Measurements from ENCODE around the gene VPS52.
"Not testable (repeated sequence)": the region's sequence is repeated elsewhere in the genome, so short reads cannot be mapped to it uniquely, and the experiment has no call there.

The VPS52 gene

DNA sequence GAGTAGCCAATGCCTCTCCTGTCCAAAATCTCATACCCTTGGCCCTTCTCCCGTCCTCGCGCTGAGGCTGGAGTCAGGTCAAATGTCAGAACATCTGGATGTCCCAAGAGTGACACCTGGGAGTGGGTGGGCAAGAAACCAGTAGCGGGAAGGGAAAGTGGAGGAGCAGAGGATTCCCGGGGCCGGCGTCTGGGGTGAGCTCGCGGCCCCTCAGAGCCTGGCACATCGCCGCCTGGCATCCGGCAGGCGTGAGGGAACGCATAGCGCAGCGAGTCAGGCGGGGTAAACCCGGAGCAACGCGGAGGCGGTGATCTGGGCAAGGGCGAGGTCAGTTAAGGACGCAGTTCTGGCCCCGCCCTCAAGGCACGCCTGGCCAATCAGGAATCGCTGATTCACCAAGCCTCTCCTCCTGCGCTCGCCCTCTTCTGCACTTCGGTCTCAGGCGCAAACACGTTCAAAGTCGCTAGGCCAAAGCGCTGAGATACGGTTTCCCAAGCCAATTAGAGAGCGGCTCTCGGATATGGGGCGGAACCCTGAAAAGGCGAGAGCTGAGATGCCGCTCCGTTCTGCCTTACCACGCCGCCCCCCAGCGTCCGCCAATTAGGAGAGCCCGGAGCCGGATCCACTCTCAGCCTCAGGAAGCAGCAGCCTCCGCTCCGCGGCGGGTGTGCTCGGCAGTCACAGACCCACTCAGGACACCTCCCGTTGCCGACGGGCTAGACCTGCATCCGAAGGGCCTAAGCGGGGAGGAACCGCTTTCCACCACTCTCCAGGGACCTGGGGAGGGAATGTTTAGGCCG, 22.5 kb downstream of the VPS52 start:
- peak; percentile 99 for DNase-seq

DNA sequence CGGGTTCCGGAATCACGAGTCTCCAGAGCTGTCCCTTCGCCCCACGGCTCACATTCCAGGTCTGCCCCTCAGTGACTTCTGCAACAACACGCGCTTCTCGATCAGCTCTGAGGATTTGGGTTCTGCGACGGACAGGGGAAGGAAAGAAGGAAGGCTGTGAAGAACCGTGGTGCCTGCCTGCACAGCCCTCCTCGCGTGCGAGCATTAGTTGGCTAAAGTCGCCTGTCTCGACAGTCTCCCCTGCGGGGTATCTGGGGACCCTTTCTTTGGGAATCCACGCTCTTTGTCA, 23.1 kb downstream of the VPS52 start:
- DNase-seq: no peak

DNA sequence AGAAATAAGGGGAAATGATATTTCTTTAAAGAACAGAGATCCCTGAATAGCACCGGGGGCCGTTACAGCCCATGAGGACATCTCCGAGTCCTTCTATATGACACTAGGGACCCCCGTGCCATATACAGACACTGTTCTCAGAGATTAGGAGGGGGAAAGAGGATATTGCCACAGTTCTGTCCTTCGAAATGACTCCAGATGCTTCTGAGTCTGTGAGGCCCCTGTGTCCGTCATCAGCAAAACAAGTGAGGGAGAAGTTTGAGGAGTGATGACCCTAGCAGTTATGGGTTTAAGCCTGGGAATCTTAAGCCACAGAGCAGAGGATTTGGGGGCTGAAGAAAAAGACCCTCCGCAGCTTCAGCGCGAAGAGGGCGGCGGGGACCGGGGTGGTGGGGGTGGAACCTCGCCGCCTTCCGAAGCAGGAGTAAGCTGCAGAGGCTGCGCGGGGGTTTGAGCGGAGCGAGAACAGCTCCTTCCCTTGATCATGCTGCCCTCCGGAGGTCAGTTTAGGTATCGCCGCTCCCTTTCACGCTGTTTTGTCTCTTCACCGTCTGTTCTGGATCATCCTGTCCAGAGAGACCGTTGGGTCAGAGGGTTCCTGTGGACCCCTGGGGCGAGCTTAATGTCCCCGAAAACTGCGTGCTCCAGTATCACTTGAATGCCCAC, 23.6 kb downstream of the VPS52 start:
- peak; percentile 78 for DNase-seq

DNA sequence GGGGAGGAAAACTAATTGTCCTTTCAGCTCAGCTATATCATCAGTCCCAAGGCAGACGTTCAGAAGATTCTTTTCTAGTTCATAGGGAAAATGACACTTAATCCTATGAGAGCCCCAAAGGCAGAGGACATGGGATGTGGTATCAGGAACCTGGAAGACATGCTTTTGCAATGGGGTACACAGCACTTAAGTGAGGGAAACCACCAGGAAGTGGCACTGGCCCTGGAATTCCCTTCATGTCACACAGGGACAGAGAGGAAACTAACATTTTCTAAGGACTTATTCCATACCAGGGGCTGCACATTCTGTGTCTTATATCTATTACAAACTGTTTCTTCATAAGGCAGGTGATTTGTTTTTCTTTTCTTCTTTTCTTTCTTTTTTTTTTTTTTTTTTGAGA, 28.2 kb downstream of the VPS52 start:
- DNase-seq: no peak

DNA sequence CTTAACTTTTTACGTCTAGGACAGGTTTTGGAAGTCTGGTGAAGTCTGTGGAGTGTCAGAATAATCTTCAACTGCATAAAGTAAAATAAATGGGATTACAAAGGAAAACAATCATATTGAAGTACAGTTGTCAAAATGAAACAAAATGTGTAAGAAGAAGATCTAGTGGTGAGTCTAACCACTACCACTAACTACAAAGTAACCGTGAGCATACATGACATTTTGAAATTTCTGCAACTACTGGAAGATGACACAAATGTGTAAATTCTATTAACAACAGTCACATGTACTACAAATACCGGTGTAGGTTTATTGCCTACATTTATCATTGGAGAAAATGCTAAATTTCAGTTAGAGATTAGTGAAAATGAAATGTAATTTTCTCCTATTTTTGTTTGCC, 29.7 kb downstream of the VPS52 start:
- no peak for DNase-seq

DNA sequence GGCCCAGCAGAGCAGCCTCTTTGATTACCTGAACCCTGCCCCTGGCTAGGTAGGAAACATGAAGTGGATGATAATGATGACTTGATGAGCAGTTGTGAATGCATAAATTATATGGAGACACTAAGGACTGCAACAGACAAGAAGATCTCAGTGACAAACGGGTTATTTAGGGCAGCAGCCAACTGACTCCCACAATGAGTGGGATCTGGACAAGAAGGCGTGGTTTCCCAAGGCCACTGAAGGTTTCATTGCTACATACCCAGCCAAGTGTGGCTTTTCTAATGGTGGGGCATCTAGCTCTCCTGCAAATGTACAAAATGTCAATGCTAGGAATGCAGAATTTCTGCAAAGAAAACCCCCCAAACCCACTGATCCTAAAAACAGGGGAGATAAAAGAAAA, 33.9 kb downstream of the VPS52 start:
- no peak for DNase-seq

DNA sequence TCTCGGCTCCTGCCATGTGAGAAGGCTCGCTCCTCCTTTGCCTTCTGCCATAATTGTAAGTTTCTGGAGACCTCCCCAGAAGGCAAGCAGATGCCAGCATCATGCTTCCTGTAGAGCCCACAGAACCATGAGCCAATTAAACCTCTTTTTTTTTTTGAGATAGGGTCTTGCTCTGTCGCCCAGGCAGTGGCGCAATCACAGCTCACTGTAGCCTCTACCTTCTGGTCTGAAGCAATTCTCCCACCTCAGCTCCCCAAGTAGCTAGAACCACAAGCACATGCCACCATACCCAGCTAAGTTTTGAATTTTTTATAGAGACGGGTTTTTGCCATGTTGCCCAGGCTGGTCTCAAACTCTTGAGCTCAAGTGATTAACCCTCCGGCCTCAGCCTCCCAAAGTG, 34.8 kb downstream of the VPS52 start:
- no peak for DNase-seq

DNA sequence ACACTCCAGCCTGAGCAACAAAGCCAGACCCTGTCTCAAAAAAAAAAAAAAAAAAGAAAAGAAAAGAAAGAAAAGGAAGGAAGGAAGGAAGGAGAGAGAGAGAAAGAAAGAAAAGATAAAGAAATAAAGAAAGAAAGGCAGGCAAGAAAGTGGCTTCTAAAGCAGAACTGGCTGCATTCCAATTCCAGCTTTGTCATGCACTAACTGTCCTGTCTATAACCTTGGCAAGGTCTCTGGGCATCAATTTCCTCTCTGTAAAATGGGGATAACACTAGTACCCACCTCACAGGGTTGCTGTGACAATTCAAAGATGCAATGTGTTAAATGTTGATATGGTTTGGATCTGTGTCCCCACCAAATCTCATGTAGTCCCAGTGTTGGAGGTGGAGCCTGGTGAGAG, 35.3 kb downstream of the VPS52 start:
- DNase-seq: no peak

DNA sequence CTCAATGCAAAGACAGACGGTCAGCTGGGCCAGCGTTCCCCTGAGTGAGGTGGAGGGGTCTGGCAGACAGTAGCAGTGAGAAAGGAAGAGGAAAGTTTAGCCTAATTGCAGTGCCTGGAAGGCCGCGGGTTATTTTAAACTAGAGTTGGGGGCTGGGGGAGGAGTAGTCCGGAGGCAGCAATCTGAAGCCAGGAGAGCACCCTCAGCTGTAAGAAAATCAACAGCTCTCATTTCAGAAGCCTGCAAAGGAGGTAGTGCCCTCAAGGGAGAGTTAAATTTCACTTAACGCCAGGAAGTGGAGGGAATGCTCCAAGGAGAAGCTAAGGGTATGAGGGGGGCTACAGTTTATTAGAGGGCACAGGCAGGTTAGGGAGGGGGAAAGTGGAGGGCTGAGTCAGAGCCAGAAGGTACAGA, 36.4 kb downstream of the VPS52 start:
- DNase-seq: no peak

DNA sequence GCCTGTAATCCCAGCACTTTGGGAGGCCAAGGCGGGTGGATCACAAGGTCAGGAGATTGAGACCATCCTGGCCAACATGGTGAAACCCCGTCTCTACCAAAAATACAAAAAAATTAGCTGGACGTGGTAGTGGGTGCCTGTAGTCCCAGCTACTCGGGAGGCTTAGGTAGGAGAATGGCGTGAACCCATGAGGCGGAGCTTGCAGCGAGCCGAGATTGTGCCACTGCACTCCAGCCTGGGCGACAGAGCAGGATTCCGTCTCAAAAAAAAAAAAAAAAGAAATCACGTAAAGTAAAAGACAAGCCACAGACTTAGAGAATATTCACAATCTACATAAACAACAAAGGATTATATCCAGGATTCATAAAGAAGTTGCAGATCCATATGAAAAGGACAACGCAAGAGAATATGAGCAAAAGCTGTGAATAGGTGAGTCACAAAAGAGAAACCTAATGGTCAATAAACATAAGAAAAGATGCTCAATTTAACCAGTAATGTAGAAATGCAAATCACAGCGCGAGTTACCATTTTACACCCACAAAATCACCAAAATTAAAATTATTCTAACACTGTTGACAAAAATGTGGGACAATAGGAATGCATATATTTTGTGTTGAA, 45.1 kb downstream of the VPS52 start:
- DNase-seq: not testable (repeated sequence)

DNA sequence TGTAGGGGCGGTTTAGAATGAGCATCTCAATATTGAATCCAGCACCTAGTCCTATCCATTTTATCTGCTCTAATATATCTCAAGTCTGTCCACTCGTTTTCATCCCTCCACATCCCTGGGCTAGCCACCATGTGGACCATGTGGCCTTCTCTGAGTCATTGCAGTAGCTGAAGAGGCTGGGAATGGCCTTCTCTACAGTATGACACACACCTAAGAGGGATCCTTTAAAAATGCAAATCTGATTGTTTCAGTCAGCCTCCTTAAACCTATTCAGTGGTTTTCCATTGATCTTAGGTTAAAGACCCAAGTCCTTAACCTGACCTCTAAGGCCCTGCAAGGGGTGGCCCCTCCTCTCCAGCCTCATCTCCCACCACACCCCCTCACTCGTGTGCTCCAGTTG, 54.0 kb downstream of the VPS52 start:
- DNase-seq: no peak

DNA sequence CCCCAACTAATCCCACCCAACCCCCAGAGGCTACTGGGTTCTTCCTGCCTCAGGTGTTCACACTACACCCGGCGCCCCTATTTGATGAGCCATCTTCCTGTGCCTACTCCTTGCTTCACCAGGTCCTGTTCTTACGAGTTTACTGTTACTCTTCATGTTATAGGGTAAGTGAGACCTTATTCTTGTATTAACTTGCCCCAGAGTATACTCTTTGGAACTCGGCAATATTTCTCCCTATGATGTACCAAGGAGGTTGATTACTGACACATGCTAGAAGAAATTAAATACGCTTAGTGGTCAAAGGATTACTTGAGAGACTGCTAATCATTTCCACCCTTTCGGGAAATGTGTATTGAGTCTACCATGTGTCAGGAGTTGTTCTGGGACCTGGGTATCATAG, 54.4 kb downstream of the VPS52 start:
- DNase-seq: no peak

DNA sequence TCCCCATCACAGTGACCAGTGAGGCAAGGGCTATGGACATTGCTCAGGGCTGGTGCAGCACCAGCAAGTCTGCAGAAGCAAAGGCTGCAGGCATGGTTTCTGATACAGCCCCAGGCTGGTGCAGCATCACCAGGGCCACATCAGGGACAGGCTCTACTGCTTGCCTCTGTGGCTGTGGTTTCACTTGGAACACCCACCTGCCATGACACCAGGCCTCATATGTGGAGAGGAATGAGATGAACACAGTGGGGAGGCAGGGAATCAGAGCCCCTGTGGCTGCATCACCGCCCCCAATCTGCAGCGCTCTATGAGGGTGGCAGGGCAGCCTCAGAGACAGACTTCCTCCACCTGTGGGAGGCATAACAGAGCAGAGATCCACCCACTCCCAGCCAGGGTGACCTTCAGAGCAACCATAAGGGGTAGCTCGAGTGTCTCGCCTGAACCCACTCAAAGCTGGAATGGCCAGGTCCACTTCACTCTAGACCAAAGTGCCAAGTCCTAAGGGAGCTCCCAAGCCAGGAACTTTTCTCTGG, 55.5 kb downstream of the VPS52 start:
- DNase-seq: no peak

DNA sequence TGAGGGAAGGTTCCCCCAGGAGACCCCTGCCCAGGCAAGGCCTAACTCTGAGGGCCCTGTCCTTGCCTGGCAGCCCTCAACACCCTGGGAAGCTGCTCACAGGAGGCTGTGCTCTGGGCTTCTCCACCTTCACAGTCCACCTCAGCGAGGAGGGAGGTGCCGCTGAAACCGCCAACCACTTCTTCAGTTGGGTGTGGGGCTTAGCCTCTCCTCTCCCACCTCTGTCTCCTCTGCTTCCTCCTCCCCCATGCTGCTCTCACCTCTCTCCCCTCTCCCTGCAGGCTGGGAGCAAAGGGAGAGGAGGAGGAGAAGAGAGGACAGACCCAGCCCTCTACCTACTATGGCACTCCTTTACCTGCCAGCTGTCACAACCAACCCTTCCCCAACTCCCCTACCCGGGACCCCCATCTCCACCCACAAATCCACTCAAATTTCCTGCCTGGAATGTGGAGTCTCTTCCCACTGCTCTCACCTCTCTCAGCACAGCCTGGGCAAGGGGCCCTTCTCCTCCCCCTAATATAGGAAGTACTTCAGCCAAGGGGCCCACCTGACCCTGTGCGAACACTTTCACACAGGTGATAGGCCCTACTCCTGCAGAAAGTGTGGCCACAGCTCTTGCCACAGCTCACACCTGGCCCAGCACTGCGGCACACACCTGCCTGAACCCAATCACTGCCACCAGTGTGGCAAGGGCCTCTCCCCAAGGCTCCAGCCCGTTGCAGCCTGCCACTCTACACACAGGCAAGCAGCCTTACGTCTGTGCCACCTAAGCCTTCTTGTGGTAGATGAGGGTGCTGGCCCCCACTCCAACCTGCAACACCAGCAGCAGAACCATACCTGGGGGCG, 56.2 kb downstream of the VPS52 start:
- no peak for DNase-seq

DNA sequence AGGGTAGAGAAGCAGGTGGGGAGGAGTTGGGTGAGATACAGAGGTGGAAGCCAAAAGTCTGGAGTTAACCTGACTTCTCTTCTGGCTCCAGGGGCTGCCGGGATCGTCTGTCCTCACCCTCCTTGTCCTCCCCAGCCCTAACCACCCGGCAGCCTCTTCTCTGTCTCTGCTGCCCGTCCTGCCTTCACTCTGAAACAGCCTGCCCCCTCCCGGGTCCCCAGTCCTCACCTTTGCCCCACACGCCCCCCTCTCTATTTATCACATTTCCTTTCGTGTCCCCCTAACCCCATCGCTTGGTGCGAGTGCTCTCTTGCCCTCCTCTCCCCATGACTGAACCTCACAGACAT, 57.7 kb downstream of the VPS52 start:
- no peak for DNase-seq

DNA sequence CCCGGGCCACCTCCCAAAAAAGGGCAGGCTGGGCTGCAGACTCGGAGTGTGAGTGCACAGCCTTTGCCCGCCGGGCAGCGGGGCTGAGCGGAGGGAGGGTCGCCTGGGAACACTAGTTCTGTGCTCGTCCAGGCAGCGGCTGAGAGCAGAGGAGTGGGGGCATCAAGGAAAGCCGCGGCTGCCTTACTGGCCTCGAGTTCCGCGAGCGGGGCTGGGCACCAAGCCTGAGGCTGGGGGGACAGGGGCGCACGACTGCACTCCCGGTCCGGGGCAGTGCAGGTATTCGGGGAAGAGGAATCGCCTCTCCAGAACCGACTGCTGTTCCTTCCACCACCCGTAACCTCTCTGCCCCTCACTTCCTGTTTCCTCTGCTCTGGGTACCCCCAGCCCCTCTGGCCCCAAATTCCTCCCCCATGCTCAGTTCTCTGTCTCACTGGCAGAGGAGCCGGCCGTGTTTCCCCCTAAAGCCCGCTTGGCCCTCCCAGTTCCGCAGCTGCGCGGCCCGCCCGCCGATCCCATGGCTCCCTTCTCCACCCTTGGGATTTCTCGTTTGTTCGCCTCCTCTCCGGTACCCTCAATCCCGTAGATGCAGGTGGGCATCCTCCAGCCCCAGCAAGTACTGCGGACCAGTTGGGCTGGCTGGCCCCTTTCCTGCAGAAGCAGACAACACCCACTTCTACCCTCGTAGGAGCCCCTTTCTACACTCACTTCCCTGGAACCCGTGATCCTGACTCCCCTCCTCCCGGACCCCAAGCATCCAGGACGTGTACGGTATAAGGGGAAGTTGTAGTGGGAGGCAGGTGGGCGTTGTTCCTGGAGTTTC, 58.3 kb downstream of the VPS52 start:
- DNase-seq: no peak

DNA sequence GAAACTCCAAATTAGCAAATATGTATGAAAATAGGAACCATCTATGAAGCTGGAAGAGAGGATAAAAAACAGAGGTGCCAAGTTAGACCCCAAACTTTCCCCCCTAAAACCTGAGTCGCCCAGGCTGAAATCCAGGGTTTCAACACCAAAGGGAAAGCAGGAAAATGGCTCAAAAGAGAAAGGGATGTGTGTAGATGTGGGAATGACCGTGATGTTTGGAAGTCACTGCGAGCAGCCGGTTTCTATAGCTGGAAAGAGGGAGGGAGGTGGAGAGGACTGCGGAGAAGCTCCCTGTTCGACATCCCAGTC, 58.9 kb downstream of the VPS52 start:
- DNase-seq: no peak

DNA sequence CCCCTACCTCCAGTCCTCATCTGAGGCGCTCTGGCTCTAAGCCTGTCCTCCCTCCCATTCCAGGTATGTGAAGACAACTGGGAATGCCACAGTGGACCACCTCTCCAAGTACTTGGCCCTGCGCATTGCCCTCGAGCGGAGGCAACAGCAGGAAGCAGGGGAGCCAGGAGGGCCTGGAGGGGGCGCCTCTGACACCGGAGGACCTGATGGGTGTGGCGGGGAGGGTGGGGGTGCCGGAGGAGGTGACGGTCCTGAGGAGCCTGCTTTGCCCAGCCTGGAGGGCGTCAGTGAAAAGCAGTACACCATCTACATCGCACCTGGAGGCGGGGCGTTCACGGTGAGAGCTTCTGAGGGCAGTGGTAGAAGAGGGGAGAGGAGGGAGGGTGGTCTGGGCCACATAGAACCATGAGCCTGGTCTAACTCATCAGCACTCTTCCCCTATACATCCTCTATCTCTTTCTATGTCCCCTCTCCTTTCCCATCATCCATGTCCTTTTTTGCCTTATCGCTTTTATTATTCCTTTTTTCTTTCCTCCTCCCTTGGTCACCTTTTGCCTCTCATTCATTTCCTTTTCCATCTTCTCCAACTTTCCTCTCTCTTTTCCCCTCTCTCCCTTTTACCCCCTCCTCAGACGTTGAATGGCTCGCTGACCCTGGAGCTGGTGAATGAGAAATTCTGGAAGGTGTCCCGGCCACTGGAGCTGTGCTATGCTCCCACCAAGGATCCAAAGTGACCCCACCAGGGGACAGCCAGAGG, 59.8 kb downstream of the VPS52 start:
- no peak for DNase-seq

DNA sequence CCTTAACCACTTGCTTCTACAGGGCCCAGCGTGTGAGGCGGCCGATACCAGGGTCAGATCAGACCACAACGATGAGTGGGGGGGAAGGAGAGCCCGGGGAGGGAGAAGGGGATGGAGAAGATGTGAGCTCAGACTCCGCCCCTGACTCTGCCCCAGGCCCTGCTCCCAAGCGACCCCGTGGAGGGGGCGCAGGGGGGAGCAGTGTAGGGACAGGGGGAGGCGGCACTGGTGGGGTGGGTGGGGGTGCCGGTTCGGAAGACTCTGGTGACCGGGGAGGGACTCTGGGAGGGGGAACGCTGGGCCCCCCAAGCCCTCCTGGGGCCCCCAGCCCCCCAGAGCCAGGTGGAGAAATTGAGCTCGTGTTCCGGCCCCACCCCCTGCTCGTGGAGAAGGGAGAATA, 60.5 kb downstream of the VPS52 start:
- no peak for DNase-seq

DNA sequence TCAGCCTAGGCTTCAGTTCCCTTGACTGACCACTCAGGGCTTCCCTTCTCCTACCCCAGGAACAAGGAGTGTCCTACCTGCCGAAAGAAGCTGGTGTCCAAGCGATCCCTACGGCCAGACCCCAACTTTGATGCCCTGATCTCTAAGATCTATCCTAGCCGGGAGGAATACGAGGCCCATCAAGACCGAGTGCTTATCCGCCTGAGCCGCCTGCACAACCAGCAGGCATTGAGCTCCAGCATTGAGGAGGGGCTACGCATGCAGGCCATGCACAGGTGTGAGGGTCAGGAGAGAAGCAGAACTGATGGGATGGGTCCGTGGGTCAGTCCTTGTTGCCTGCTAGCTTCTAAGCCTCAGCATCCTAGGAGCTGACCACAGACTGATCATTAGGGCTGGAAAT, 61.8 kb downstream of the VPS52 start:
- DNase-seq: no peak

DNA sequence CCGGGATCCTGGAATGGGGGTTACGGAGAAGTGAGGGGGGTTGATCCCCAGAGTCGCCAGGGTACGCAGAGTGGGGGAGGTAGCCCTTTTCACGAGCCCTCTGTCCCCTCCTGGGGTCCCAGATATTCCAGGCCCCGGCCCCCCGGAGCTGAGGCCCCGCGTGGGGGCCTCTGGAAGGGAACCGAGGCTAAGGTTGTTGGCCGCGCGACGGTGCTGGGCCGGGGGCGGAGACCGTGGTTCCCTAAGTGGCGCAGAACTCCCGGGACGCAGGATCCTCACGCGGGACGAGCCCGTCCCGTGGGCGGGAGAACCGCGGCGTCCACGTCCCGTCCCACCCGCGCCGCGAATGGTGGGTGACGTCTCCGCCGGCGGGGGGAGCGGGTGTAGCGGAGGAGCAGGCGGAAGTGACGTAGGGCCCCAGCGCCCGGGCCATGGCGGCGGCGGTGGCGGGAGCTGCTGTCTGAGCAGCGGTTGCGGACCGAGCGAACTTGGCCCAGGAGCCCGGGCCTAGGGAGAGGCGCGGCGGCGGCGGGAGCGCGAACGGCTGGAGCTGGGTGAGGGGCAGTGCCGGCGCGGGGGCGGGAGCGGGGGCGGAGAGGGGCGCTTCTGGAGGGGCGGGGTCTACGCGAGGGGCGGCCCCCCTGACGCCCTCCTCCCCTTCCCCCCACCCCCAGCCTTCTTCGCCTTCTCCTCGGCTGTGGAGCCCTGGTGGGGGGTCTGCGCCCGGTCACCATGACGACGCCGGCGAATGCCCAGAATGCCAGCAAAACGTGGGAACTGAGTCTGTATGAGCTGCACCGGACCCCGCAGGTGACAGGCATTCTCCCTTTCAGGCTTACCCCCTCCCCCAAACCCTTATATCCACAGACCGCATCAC, 63.3 kb downstream of the VPS52 start, which contains the start of gene RING1:
Gene RING1, plus strand, starts transcription at position 410 of the 877 bp plus-strand sequence. Its CDS starts 323 bp downstream, at position 733.
- DNase-seq: peak; percentile 79

Measured in GDM1 (cell line).